Stimulated activated memory B cell treated with anti-CD40 and anti-IgM and Interleukin-4, amounts not matched to agents 10 μg/mL and 1 μg/mL and 100 μg/mL, for 72 hours (primary cell): ENCODE results near the gene FABP7.

Experiments used
- ATAC-seq: fragments of 150-1000 bp; cut with Tn5 transposase; 2 replicates; pipeline ENCODE4 v1.10.0; 2021
- H3K27ac Mint-ChIP-seq: one replicate; pipeline ENCODE4 v1.8.0; 2022; ENCODE audit warnings: mild to moderate bottlenecking, mixed read lengths
- H3K27me3 Mint-ChIP-seq: one replicate; pipeline ENCODE4 v1.8.0; 2022; ENCODE audit warnings: mixed read lengths
- H3K36me3 Mint-ChIP-seq: one replicate; pipeline ENCODE4 v1.8.0; 2022; ENCODE audit warnings: mixed read lengths
- H3K4me1 Mint-ChIP-seq: one replicate; pipeline ENCODE4 v1.8.0; 2022; ENCODE audit warnings: mixed read lengths
- H3K4me3 Mint-ChIP-seq: one replicate; pipeline ENCODE4 v1.8.0; 2022; ENCODE audit warnings: mild to moderate bottlenecking, moderate library complexity, mixed read lengths
- H3K9me3 Mint-ChIP-seq: one replicate; pipeline ENCODE4 v1.8.0; 2022; ENCODE audit warnings: mixed read lengths

The FABP7 gene

GRCh38 chr6:122749451-122750050 lies 30.0 kb upstream of the FABP7 start:
- Mint-ChIP-seq H3K36me3 (peaks cover 6% of the 10 kb centered on the region), H3K4me1 (peaks cover 34% of the 10 kb centered on the region), H3K4me3 (no peak overlapping the region), H3K9me3 (no peaks in the 10 kb centered on the region), H3K27ac (no peak overlapping the region), H3K27me3 (no peaks in the 10 kb centered on the region)
- no peak for ATAC-seq

DNA sequence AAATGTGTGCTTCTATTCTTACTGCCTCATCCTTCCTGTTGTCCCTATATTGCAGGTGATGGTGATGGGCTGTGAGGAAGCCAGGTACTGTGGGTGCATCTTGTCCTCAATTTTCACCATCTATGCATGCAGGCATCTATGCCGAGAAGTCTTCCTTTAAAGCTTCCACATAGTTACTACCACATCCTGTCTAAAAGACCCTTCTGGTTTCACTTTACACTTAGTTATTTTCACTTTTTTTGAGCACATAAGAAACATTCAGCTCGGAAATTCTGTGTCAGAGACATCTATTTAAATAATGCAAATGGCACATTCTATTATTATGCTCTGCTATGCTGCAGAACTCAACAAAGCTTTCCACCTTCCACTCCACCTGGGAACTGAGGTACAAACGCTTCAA lies 28.2 kb upstream of the FABP7 start:
- no peaks in the 10 kb centered on the region for H3K9me3 Mint-ChIP-seq
- H3K4me1 Mint-ChIP-seq = peaks cover 34% of the 10 kb centered on the region
- ATAC-seq = peak; percentile 70
- H3K36me3 Mint-ChIP-seq = peaks cover 6% of the 10 kb centered on the region
- no peaks in the 10 kb centered on the region for H3K27me3 Mint-ChIP-seq
- H3K27ac Mint-ChIP-seq = peak overlapping the region; percentile 8
- H3K4me3 Mint-ChIP-seq = no peak overlapping the region

- Mint-ChIP-seq H3K36me3 (peaks cover 6% of the 10 kb centered on the region), H3K27me3 (no peaks in the 10 kb centered on the region), H3K4me1 (peaks cover 27% of the 10 kb centered on the region), H3K4me3 (no peak overlapping the region), H3K27ac (no peak overlapping the region), H3K9me3 (no peaks in the 10 kb centered on the region)
- ATAC-seq = no peak
These were observed 27.1 kb upstream of the FABP7 start for GRCh38 chr6:122752459-122752858.

- H3K36me3 Mint-ChIP-seq = peaks cover 3% of the 10 kb centered on the region
- H3K27me3 Mint-ChIP-seq = no peaks in the 10 kb centered on the region
- H3K9me3 Mint-ChIP-seq = no peaks in the 10 kb centered on the region
- ATAC-seq = peak; percentile 32
- peak overlapping the region; percentile 39 for H3K4me3 Mint-ChIP-seq
- H3K27ac Mint-ChIP-seq = no peak overlapping the region
- peaks cover 20% of the 10 kb centered on the region for H3K4me1 Mint-ChIP-seq
These were observed 26.4 kb upstream of the FABP7 start for GRCh38 chr6:122753000-122753687.

DNA sequence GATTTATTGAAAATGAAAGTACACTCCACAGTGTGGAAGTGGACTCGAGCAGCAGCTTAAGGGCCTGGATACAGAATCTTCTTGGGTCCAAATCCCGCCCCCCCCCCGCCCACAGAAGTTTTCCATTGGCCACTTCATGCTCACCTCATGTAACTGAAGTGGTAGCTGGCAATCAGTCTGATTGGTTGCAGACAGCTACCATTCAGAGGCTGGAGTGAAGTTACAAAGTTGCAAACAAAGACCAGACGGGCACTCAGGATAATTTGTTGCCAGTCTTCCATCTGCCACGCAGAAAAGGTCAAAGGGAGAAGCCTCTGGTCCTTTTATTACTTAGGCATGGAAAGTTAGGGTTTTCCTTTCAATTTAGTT lies 25.8 kb upstream of the FABP7 start:
- ATAC-seq = no peak
- no peaks in the 10 kb centered on the region for H3K27me3 Mint-ChIP-seq
- no peaks in the 10 kb centered on the region for H3K9me3 Mint-ChIP-seq
- peak overlapping the region; percentile 39 for H3K4me3 Mint-ChIP-seq
- no peak overlapping the region for H3K27ac Mint-ChIP-seq
- H3K36me3 Mint-ChIP-seq = no peaks in the 10 kb centered on the region
- H3K4me1 Mint-ChIP-seq = peaks cover 18% of the 10 kb centered on the region

GRCh38 chr6:122754191-122754731 lies 25.3 kb upstream of the FABP7 start:
- H3K9me3 Mint-ChIP-seq = no peaks in the 10 kb centered on the region
- peaks cover 23% of the 10 kb centered on the region for H3K4me1 Mint-ChIP-seq
- ATAC-seq = no peak
- no peak overlapping the region for H3K4me3 Mint-ChIP-seq
- H3K36me3 Mint-ChIP-seq = no peaks in the 10 kb centered on the region
- no peak overlapping the region for H3K27ac Mint-ChIP-seq
- no peaks in the 10 kb centered on the region for H3K27me3 Mint-ChIP-seq

DNA sequence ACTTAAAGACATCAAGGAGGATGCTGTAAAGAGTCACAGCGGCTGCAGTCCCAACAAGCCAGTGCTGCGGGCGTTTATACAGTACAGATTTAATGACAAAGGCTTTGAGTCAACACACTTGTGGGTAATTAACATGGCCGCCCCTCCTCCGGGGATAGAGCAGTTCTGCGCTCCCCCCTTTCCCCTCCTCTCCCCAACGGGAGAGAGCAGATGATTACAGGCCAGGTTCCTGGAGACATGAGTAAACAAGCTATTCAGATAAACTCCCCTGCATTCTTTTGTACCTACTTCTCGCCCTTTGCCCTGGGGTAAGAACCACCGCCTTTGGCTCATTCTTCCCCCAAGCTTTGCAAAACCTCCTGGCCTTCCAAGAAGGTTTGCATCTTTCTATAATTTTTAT lies 23.6 kb upstream of the FABP7 start:
- Mint-ChIP-seq H3K36me3 (no peaks in the 10 kb centered on the region), H3K27ac (no peak overlapping the region), H3K27me3 (no peaks in the 10 kb centered on the region), H3K4me1 (peaks cover 25% of the 10 kb centered on the region), H3K9me3 (no peaks in the 10 kb centered on the region), H3K4me3 (no peak overlapping the region)
- no peak for ATAC-seq

DNA sequence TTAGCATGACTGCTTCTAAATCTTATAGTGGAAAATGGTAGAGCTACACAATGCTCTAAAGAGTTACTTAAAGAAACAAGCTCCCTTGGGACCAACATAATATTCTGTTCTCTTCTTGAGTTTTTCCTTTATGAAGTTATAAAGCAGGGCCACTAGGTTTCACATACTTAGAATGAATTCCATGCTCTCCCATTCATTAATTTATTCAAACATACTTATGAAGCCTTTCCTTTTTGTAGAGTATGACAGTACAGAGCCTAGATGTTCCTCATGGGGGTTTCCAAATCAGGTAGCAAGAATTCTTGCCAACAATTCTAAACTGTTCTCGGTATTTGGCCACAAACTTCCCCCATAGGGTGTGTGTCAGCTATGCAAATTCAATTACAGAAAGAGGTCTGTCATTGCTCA lies 20.6 kb upstream of the FABP7 start:
- no peaks in the 10 kb centered on the region for H3K27me3 Mint-ChIP-seq
- no peak overlapping the region for H3K4me3 Mint-ChIP-seq
- peaks cover 3% of the 10 kb centered on the region for H3K9me3 Mint-ChIP-seq
- H3K27ac Mint-ChIP-seq = no peak overlapping the region
- peak; percentile 85 for ATAC-seq
- H3K36me3 Mint-ChIP-seq = no peaks in the 10 kb centered on the region
- H3K4me1 Mint-ChIP-seq = peaks cover 8% of the 10 kb centered on the region

GRCh38 chr6:122760330-122760729 lies 19.2 kb upstream of the FABP7 start:
- no peak for ATAC-seq
- H3K4me1 Mint-ChIP-seq = peaks cover 8% of the 10 kb centered on the region
- no peaks in the 10 kb centered on the region for H3K36me3 Mint-ChIP-seq
- H3K27me3 Mint-ChIP-seq = no peaks in the 10 kb centered on the region
- no peak overlapping the region for H3K27ac Mint-ChIP-seq
- H3K4me3 Mint-ChIP-seq = no peak overlapping the region
- peaks cover 3% of the 10 kb centered on the region for H3K9me3 Mint-ChIP-seq

- H3K4me1 Mint-ChIP-seq = no peaks in the 10 kb centered on the region
These were observed 13.3 kb upstream of the FABP7 start for GRCh38 chr6:122766256-122766655.

GRCh38 chr6:122770835-122771601 lies 8.5 kb upstream of the FABP7 start:
- peaks cover 28% of the 10 kb centered on the region for H3K27me3 Mint-ChIP-seq
- no peak overlapping the region for H3K4me3 Mint-ChIP-seq
- no peaks in the 10 kb centered on the region for H3K36me3 Mint-ChIP-seq
- ATAC-seq = no peak
- H3K4me1 Mint-ChIP-seq = no peaks in the 10 kb centered on the region
- H3K9me3 Mint-ChIP-seq = peaks cover 5% of the 10 kb centered on the region
- no peak overlapping the region for H3K27ac Mint-ChIP-seq

More at GRCh38 chr6:122766256-122766655, 13.3 kb upstream of the FABP7 start:
- peaks cover 12% of the 10 kb centered on the region for H3K27me3 Mint-ChIP-seq
- H3K36me3 Mint-ChIP-seq = no peaks in the 10 kb centered on the region
- no peak overlapping the region for H3K4me3 Mint-ChIP-seq
- H3K9me3 Mint-ChIP-seq = peaks cover 3% of the 10 kb centered on the region
- no peak for ATAC-seq
- H3K27ac Mint-ChIP-seq = no peak overlapping the region

DNA sequence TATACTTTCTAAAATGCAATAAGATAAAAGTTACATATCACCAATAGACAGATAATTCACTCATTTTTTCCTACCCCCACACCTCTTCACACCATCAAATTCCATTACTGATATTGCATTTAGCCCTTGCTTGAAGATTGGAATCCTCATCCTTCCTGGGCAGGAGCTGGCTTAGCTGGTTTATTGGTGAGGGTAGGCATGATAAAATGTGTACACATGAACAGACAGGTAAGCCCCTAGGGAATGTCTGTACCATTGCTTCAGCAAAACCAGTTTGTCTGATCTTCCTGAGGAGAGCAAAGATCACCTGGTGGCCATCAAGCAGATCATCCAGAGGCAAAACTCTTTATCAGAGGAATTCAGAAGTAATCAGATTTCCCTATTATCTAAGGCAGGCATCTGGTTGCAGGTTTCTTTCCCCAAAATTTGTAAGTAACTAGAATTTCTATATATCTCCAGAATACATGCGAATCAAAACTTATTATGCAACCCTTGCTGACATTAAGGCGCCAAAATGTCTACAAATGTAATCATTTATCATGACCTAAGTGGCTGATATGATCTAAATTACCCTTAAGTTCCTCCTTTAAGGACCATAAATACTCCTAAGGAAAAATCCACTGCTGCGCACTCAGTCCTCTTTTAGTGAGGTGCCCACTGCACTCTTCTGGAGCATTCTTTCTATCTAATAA lies 6.6 kb upstream of the FABP7 start:
- Mint-ChIP-seq H3K27ac (no peak overlapping the region), H3K36me3 (no peaks in the 10 kb centered on the region), H3K4me3 (no peak overlapping the region), H3K9me3 (peaks cover 5% of the 10 kb centered on the region), H3K27me3 (peaks cover 20% of the 10 kb centered on the region), H3K4me1 (no peaks in the 10 kb centered on the region)
- no peak for ATAC-seq

- no peak overlapping the region for H3K27ac Mint-ChIP-seq
- peaks cover 5% of the 10 kb centered on the region for H3K9me3 Mint-ChIP-seq
- no peaks in the 10 kb centered on the region for H3K4me1 Mint-ChIP-seq
- no peak overlapping the region for H3K4me3 Mint-ChIP-seq
- H3K27me3 Mint-ChIP-seq = peaks cover 24% of the 10 kb centered on the region
- H3K36me3 Mint-ChIP-seq = no peaks in the 10 kb centered on the region
- ATAC-seq = no peak
These were observed 3.5 kb upstream of the FABP7 start for GRCh38 chr6:122775975-122776374.

DNA sequence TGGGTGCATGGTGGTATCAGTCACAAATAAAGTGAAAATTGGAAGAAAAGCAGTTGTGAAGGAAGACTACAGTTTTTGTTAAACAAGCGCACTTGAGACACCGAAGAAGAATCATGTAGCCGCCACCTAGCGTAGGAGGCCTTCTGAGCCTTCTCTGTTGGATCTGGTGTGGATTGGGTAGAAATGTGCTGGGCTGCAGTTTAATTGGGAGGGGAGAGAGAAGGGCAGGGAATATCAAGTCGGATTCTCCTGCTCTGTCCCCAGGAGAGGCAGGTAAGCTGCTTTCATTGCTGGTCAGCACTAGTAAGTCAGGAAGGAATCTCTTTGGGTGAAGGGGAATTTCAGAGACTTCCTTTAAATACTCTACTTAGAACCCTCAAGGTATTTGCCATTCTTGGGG lies 1.2 kb upstream of the FABP7 start:
- Mint-ChIP-seq H3K36me3 (no peaks in the 10 kb centered on the region), H3K27me3 (peaks cover 8% of the 10 kb centered on the region), H3K27ac (no peak overlapping the region), H3K4me1 (no peaks in the 10 kb centered on the region), H3K9me3 (peaks cover 5% of the 10 kb centered on the region), H3K4me3 (no peak overlapping the region)
- no peak for ATAC-seq

DNA sequence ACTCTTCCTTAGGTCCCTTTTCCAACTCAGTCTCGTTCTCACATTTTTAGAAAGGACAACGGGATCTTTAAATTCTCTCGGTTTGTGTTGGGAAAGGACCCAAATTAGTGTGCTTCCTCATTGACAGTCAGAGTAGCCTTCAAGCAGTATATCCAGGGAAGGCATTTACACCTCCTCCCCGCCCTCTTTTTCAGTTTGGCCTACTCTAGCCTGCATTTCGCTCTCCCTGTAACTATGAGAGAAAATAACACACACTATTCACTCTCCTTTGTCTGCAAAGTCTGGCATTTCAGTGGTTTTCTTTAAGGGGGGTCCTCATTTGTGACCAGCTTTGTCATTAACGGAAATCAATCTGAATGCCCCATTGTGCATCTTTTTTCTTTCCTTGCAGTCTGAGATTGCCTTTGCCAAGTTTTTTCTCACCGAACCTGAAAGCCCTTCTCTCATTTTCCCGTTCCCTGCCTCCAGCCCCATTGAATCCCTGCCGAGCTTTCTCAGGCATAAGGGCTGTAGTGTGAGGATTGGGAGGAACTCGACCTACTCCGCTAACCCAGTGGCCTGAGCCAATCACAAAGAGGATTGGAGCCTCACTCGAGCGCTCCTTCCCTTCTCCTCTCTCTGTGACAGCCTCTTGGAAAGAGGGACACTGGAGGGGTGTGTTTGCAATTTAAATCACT lies 393 bp upstream of the FABP7 start:
- no peaks in the 10 kb centered on the region for H3K4me1 Mint-ChIP-seq
- H3K36me3 Mint-ChIP-seq = no peaks in the 10 kb centered on the region
- no peak overlapping the region for H3K4me3 Mint-ChIP-seq
- no peak overlapping the region for H3K27ac Mint-ChIP-seq
- ATAC-seq = no peak
- H3K9me3 Mint-ChIP-seq = peaks cover 5% of the 10 kb centered on the region
- H3K27me3 Mint-ChIP-seq = peaks cover 8% of the 10 kb centered on the region
